SK-N-SH (cell line): Measurements from ENCODE around the gene VTI1B. TPM values are rescaled to one million over a fixed set of nuclear protein-coding genes. Genes with fewer than 3 reads are reported as not detected.

Experiments used
- CTCF ChIA-PET: fragments of 300-600, 350-600 bp; formaldehyde crosslinking; extraction: SDS; loops from one replicate; lab custom pipeline; 2021; lab: Yijun Ruan, JAX
- POLR2A ChIA-PET: fragments of 350-600 bp; sonication (Branson Sonifier 250); formaldehyde crosslinking; extraction: SDS; loops from one replicate; lab custom pipeline; 2020; ENCODE audit warnings: antibody characterized with exemption, inconsistent platforms; lab: Yijun Ruan, JAX
- DNase-seq: peaks from one replicate; pipeline ENCODE4 v3.0.0; 2012
- H2AFZ ChIP-seq: fragments of 200-600 bp; sonication (generic); 2 replicates; pipeline ENCODE4 v1.8.1; 2016; ENCODE audit warnings: antibody characterized with exemption, mild to moderate bottlenecking, low read depth
- H3F3A ChIP-seq: fragments of 200-600 bp; sonication (generic); replicated peaks from 2 replicates; pipeline ENCODE3; 2016; ENCODE audit warnings: antibody characterized with exemption, mild to moderate bottlenecking; ENCODE audit not compliant: insufficient read depth
- H3K27ac ChIP-seq, 2 experiments: fragments of 200-500 bp in 1 of 2; fragments of 200-600 bp in 1 of 2; sonication (Bioruptor generic) in 1 of 2; sonication (generic), shearing (Covaris generic) in 1 of 2; 2 replicates each; pipeline versions ENCODE4 v1.5.1 to v1.6.1; 2014 to 2016; ENCODE audit warnings: low read depth in 2 of 2, inconsistent platforms in 1 of 2, low read length in 1 of 2, mild to moderate bottlenecking in 1 of 2, mixed read lengths in 1 of 2
- H3K27me3 ChIP-seq: fragments of 200-600 bp; sonication (generic), shearing (Covaris generic); 2 replicates; pipeline ENCODE4 v1.6.1; 2016; ENCODE audit warnings: mixed run types; ENCODE audit not compliant: insufficient read depth
- H3K36me3 ChIP-seq, 2 experiments: fragments of 200-500 bp in 1 of 2; fragments of 200-600 bp in 1 of 2; sonication (Bioruptor generic) in 1 of 2; sonication (generic) in 1 of 2; replicated peaks in 1 of 2; 2 replicates each; pipeline versions ENCODE3 to v1.5.1; 2014 to 2016; ENCODE audit warnings: low read length in 1 of 2, mild to moderate bottlenecking in 1 of 2; ENCODE audit not compliant: insufficient read depth in 2 of 2, control insufficient read depth in 1 of 2
- H3K4me1 ChIP-seq, 2 experiments: fragments of 200-500 bp in 1 of 2; fragments of 200-600 bp in 1 of 2; sonication (Bioruptor generic) in 1 of 2; sonication (generic), shearing (Covaris generic) in 1 of 2; 2 replicates each; pipeline versions ENCODE4 v1.5.1 to v1.6.1; 2014 to 2016; ENCODE audit warnings: low read depth in 1 of 2, low read length in 1 of 2, mixed run types in 1 of 2; ENCODE audit not compliant: insufficient read depth in 2 of 2, control insufficient read depth in 1 of 2
- H3K4me2 ChIP-seq: fragments of 200-600 bp; sonication (generic), shearing (Covaris generic); 2 replicates; pipeline ENCODE4 v1.6.1; 2017; ENCODE audit warnings: mixed run types
- H3K4me3 ChIP-seq, 2 experiments: fragments of 200-500 bp in 1 of 2; fragments of 200-600 bp in 1 of 2; sonication (Bioruptor generic) in 1 of 2; sonication (generic), shearing (Covaris generic) in 1 of 2; 2 replicates each; pipeline versions ENCODE4 v1.5.1 to v1.8.1; 2014 to 2016; ENCODE audit warnings: low read depth in 2 of 2, inconsistent platforms in 1 of 2, low read length in 1 of 2, mild to moderate bottlenecking in 1 of 2, mixed read lengths in 1 of 2, moderate library complexity in 1 of 2
- H3K79me2 ChIP-seq: fragments of 200-600 bp; sonication (generic); 2 replicates; pipeline ENCODE4 v1.8.1; 2017; ENCODE audit warnings: mild to moderate bottlenecking; ENCODE audit not compliant: insufficient read depth
- H3K9ac ChIP-seq: fragments of 200-600 bp; sonication (generic); 2 replicates; pipeline ENCODE4 v1.6.1; 2017; ENCODE audit warnings: mixed run types
- H3K9me2 ChIP-seq: fragments of 200-600 bp; sonication (generic); 2 replicates; pipeline ENCODE4 v1.6.1; 2017; ENCODE audit warnings: mixed run types
- H3K9me3 ChIP-seq: fragments of 200-600 bp; sonication (generic); 2 replicates; pipeline ENCODE4 v1.6.1; 2017; ENCODE audit warnings: mixed run types, mild to moderate bottlenecking, moderate library complexity
- H4K20me1 ChIP-seq: fragments of 200-600 bp; sonication (generic); 2 replicates; pipeline ENCODE4 v1.6.1; 2017; ENCODE audit warnings: mild to moderate bottlenecking, mixed run types; ENCODE audit not compliant: insufficient read depth
- CTCF ChIP-seq: fragments of 200-600 bp; sonication (generic); IDR thresholded peaks from 2 replicates; pipeline ENCODE4 v1.6.1; 2017; ENCODE audit warnings: antibody characterized with exemption, mild to moderate bottlenecking, moderate library complexity
- ELF1 ChIP-seq: IDR thresholded peaks from 2 replicates; pipeline ENCODE4 v1.4.0; 2012
- FOSL2 ChIP-seq: IDR thresholded peaks from 2 replicates; pipeline ENCODE4 v1.4.0; 2012; ENCODE audit warnings: low read depth, mild to moderate bottlenecking, moderate library complexity, borderline replicate concordance
- JUND ChIP-seq: IDR thresholded peaks from 2 replicates; pipeline ENCODE4 v1.4.0; 2012
- MXI1 ChIP-seq: IDR thresholded peaks from 2 replicates; pipeline ENCODE4 v1.6.1; 2012; ENCODE audit warnings: mild to moderate bottlenecking, low read depth, low read length, improper control_type of control experiment
- POLR2AphosphoS5 ChIP-seq: IDR thresholded peaks from 2 replicates; pipeline ENCODE4 v1.6.1; 2012; ENCODE audit warnings: low read depth, low read length
- RAD21 ChIP-seq: IDR thresholded peaks from 2 replicates; pipeline ENCODE4 v1.6.1; 2012; ENCODE audit warnings: mild to moderate bottlenecking, low read length
- SMC3 ChIP-seq: IDR thresholded peaks from 2 replicates; pipeline ENCODE4 v1.6.1; 2012; ENCODE audit warnings: low read depth, low read length, improper control_type of control experiment
- TCF12 ChIP-seq: IDR thresholded peaks from 2 replicates; pipeline ENCODE4 v1.4.0; 2012
- WGBS: methylation state at CpG from one replicate; pipeline ENCODE4 v1.1.6; 2017; ENCODE audit warnings: low lambda C conversion rate; 5-methylcytosine and 5-hydroxymethylcytosine counted together
- polyA plus RNA-seq, 3 experiments: library from polyadenylated mRNA; depleted of rRNA; stranded (reverse); fragments of >200 nt; gene quantifications; 2 replicates each; pipeline ENCODE4 v1.2.3, GENCODE V29; 2012

Gene VTI1B
- polyA plus RNA-seq, 1 of the 3 experiments (the other 2 are of a cell fraction): 59.2 TPM

- TF ChIP-seq POLR2AphosphoS5: no peak
- peak; percentile 4; the same call in 1 of the 2 replicates for TF ChIP-seq TCF12
- peak; percentile 69; the same call in 1 of the 2 replicates for TF ChIP-seq MXI1
- TF ChIP-seq FOSL2: peak; percentile 41; the same call in 1 of the 2 replicates
- TF ChIP-seq ELF1: peak; percentile 32; the same call in 1 of the 2 replicates
- TF ChIP-seq, all 33 proteins: peak for 4
- H2AFZ ChIP-seq: peak within 1 kb of the TSS; percentile 75
- no peaks in the 10 kb centered on the region for H3K79me2 ChIP-seq
- ChIA-PET POLR2A (interaction anchor here (0.5 to 1.4 kb wide), 7 partner anchors 35 to 219 kb away, joined by 3 to 4 read pairs (median 3); partner anchors contain the start of gene RDH11), CTCF (interaction anchor here (0.6 to 6.2 kb wide), 33 partner anchors 8 to 192 kb away, joined by 3 to 85 read pairs (median 5); partner anchors contain the start of genes PIGH, RDH11 and RDH12)
- H3K36me3 ChIP-seq: no peaks in the 10 kb centered on the region
- peak within 1 kb of the TSS; percentile 55; the same call in 1 of the 2 replicates for H3K9ac ChIP-seq
- no peaks in the 10 kb centered on the region for H4K20me1 ChIP-seq
- H3K27me3 ChIP-seq: no peaks in the 10 kb centered on the region
- no peaks in the 10 kb centered on the region for H3K9me2 ChIP-seq
- peak within 1 kb of the TSS; percentile 72 to 80 for H3K4me3 ChIP-seq
- no peaks in the 10 kb centered on the region for H3K9me3 ChIP-seq
- DNase-seq: peak; percentile 97
- H3K27ac ChIP-seq: peak within 1 kb of the TSS; percentile 8 to 65; a peak in 3 of 4 replicates
- H3K4me1 ChIP-seq: peaks cover 5 to 10% of the 10 kb centered on the region in 2 experiments; a peak in 3 of 4 replicates
- WGBS: 2% methylated on average over 21 of the region's 62 CpGs
- peaks cover 22% of the 10 kb centered on the region for H3F3A ChIP-seq
- peak within 1 kb of the TSS; percentile 99 for H3K4me2 ChIP-seq
Observed at GRCh38 chr14:67619446-67620216, 54.8 kb downstream of the VTI1B start, which contains the start of gene ARG2. Gene ARG2, plus strand, starts transcription at chr14:67619920. Its CDS starts 58 bp downstream, at chr14:67619978.

GRCh38 chr14:67618617-67619063, 55.8 kb downstream of the VTI1B start:
- Histone ChIP-seq H3F3A (peaks cover 22% of the 10 kb centered on the region), H3K9me3 (no peaks in the 10 kb centered on the region), H4K20me1 (no peaks in the 10 kb centered on the region), H3K79me2 (no peaks in the 10 kb centered on the region), H3K27ac (peak overlapping the region in 1 of 2 experiments; percentile 65; a peak in 2 of 4 replicates), H2AFZ (no peak overlapping the region), H3K9ac (no peak overlapping the region), H3K36me3 (no peaks in the 10 kb centered on the region), H3K27me3 (no peaks in the 10 kb centered on the region; the same call in 1 of the 2 replicates), H3K4me2 (peak overlapping the region; percentile 99; the same call in 1 of the 2 replicates), H3K4me1 (peaks cover 5 to 10% of the 10 kb centered on the region in 2 experiments; a peak in 3 of 4 replicates), H3K9me2 (no peaks in the 10 kb centered on the region), H3K4me3 (no peak overlapping the region; a peak in 1 of 4 replicates)
- TF ChIP-seq CTCF (peak; percentile 82), JUND (no peak), SMC3 (peak; percentile 73), RAD21 (peak; percentile 77)
- ChIA-PET CTCF (interaction anchor here (0.6 to 6.2 kb wide), 31 partner anchors 8 to 191 kb away, joined by 3 to 85 read pairs (median 4); partner anchors contain the start of genes PIGH, RDH11 and RDH12), POLR2A (interaction anchor here (0.5 to 1.4 kb wide), 3 partner anchors 77 to 220 kb away, joined by 3 read pairs; partner anchors contain the start of gene RDH11)
- peak; percentile 67 for DNase-seq
